Fibroblast of lung (primary cell): ENCODE results near the gene PCDHGA1.

Source experiments
- EZH2 ChIP-seq: IDR thresholded peaks from 2 replicates; pipeline ENCODE4 v1.5.1; 2012; ENCODE audit warnings: low read length, control low read depth, mild to moderate bottlenecking; ENCODE audit errors: missing control alignments
- TF ChIP-seq, protein P1 (sequence below), 2 donors: IDR thresholded peaks in 1 of 2; conservative IDR thresholded peaks in 1 of 2; 1 replicate in 1 of 2; 2 replicates in 1 of 2; pipeline ENCODE4 v1.5.1; 2011 to 2012; ENCODE audit warnings: low read length in 2 of 2, control low read depth in 1 of 2, inconsistent platforms in 1 of 2, low read depth in 1 of 2, mild to moderate bottlenecking in 1 of 2

DNA sequence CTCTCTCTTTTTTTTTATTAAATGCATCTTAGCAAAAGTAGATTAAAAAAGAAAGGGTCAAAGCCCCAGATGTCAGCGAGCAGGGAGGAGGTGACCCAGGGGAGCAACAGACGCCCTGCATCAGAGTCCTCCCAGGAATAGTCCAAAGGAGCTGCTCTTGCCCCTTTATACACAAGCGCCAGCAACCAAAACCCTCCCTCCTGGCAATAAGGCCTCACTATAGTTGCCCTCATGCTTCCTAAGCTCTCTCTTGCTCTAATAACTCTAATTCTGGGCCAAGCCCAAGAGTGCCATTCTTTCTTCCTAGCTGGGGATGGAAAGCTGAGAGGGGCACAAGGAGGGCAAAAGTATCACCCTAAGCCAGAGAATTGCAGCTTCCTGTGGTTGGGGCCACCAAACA, 184.8 kb downstream of the PCDHGA1 start:
- TF ChIP-seq, protein P1, sequence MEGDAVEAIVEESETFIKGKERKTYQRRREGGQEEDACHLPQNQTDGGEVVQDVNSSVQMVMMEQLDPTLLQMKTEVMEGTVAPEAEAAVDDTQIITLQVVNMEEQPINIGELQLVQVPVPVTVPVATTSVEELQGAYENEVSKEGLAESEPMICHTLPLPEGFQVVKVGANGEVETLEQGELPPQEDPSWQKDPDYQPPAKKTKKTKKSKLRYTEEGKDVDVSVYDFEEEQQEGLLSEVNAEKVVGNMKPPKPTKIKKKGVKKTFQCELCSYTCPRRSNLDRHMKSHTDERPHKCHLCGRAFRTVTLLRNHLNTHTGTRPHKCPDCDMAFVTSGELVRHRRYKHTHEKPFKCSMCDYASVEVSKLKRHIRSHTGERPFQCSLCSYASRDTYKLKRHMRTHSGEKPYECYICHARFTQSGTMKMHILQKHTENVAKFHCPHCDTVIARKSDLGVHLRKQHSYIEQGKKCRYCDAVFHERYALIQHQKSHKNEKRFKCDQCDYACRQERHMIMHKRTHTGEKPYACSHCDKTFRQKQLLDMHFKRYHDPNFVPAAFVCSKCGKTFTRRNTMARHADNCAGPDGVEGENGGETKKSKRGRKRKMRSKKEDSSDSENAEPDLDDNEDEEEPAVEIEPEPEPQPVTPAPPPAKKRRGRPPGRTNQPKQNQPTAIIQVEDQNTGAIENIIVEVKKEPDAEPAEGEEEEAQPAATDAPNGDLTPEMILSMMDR (conservative IDR thresholded peaks at IDR 0.05 in 1 of 2, IDR thresholded peaks at IDR 0.05 in 1 of 2; ENCODE audit: low read depth in 1 of 2, low read length in 2 of 2) = no peak
- TF ChIP-seq EZH2 = no peak
